CD4-positive, alpha-beta memory T cell (primary cell): ENCODE results near the gene HSD17B3. TPM values are rescaled to one million over a fixed set of nuclear protein-coding genes. Genes with fewer than 3 reads are reported as not detected.

Experiments used
- CTCF ChIA-PET: fragments of 350-600 bp; sonication (Branson Sonifier 250); formaldehyde crosslinking; loops from one replicate; lab custom pipeline; 2021; ENCODE audit warnings: inconsistent platforms; ENCODE audit not compliant: partially characterized antibody; lab: Charles Lee
- POLR2A ChIA-PET: fragments of 350-600 bp; sonication (Branson Sonifier 250); formaldehyde crosslinking; loops from one replicate; lab custom pipeline; 2021; ENCODE audit not compliant: partially characterized antibody; lab: Charles Lee
- DNase-seq, 5 donors: peaks; one replicate each; pipeline versions ENCODE4 v3.0.0 to v3.0.0-alpha.2; 2020 to 2022; ENCODE audit warnings: mixed read lengths in 1 of 5
- H3K27ac ChIP-seq: one replicate; pipeline ENCODE4 v1.7.0; 2013; ENCODE audit warnings: low read depth, low read length
- H3K27me3 ChIP-seq: 2 replicates; pipeline ENCODE4 v1.7.0; 2013; ENCODE audit warnings: mild to moderate bottlenecking, low read length, moderate library complexity; ENCODE audit not compliant: insufficient read depth
- H3K36me3 ChIP-seq: 2 replicates; pipeline ENCODE4 v1.7.0; 2013; ENCODE audit warnings: mild to moderate bottlenecking, low read length, moderate library complexity; ENCODE audit not compliant: insufficient read depth
- H3K4me1 ChIP-seq: 2 replicates; pipeline ENCODE4 v1.7.0; 2013; ENCODE audit warnings: mild to moderate bottlenecking, low read length, moderate library complexity; ENCODE audit not compliant: insufficient read depth
- H3K4me3 ChIP-seq, 2 donors: one replicate each; pipeline ENCODE4 v1.7.0; 2013; ENCODE audit warnings: low read length in 2 of 2, mild to moderate bottlenecking in 1 of 2
- H3K9me3 ChIP-seq, 2 donors: one replicate each; pipeline ENCODE4 v1.7.0; 2013; ENCODE audit warnings: low read length in 2 of 2, control low read depth in 1 of 2; ENCODE audit not compliant: control insufficient read depth in 1 of 2
- H3K27ac Mint-ChIP-seq, 7 donors: one replicate each; pipeline ENCODE4 v1.8.0; 2020 to 2021; ENCODE audit warnings: mixed read lengths in 7 of 7, mild to moderate bottlenecking in 6 of 7, inconsistent platforms in 3 of 7, moderate library complexity in 3 of 7
- H3K27me3 Mint-ChIP-seq, 2 donors: one replicate each; pipeline ENCODE4 v1.8.0; 2020 to 2021; ENCODE audit warnings: mixed read lengths in 2 of 2
- H3K36me3 Mint-ChIP-seq, 2 donors: one replicate each; pipeline ENCODE4 v1.8.0; 2020 to 2021; ENCODE audit warnings: mixed read lengths in 2 of 2, inconsistent platforms in 1 of 2, mild to moderate bottlenecking in 1 of 2
- H3K4me1 Mint-ChIP-seq, 4 donors: one replicate each; pipeline ENCODE4 v1.8.0; 2020 to 2021; ENCODE audit warnings: mixed read lengths in 4 of 4, mild to moderate bottlenecking in 1 of 4
- H3K4me3 Mint-ChIP-seq, 8 donors: one replicate each; pipeline ENCODE4 v1.8.0; 2020 to 2021; ENCODE audit warnings: mixed read lengths in 8 of 8, mild to moderate bottlenecking in 7 of 8, moderate library complexity in 6 of 8, inconsistent platforms in 3 of 8
- H3K9me3 Mint-ChIP-seq, 8 donors: one replicate each; pipeline ENCODE4 v1.8.0; 2020 to 2021; ENCODE audit warnings: mixed read lengths in 8 of 8, mild to moderate bottlenecking in 5 of 8, inconsistent platforms in 3 of 8, moderate library complexity in 1 of 8
- intact Hi-C: fragments of 100-400 bp; cut with micrococcal nuclease; formaldehyde crosslinking; loops from one replicate; pipeline ENCODE4 v1.15.1; 2023
- polyA plus RNA-seq, 2 donors: library from polyadenylated mRNA; unstranded; fragments of 300-500 nt; fragmentation: Illumina TruSeq; gene quantifications; one replicate each; pipeline ENCODE4 v1.2.3, GENCODE V29; 2021
- total RNA-seq, 2 experiments: library from RNA; stranded (reverse); gene quantifications; one replicate each; pipeline ENCODE4 v1.2.3, GENCODE V29; 2021

HSD17B3 gene
- total and polyA plus RNA-seq, 4 experiments from 2014 or later = 1.8 to 2.1 TPM; not detected in 2

- no peaks in the 10 kb centered on the region for H3K4me1 ChIP-seq
- Mint-ChIP-seq H3K4me1 (peaks cover 0 to 1% (median under 1%) of the 10 kb centered on the region in 4 donors), H3K4me3 (no peak overlapping the region), H3K9me3 (peaks cover 0 to 4% (median 0%) of the 10 kb centered on the region in 8 donors), H3K36me3 (no peaks in the 10 kb centered on the region), H3K27me3 (peaks cover 26 to 33% of the 10 kb centered on the region in 2 donors), H3K27ac (no peak overlapping the region)
- no peaks in the 10 kb centered on the region for H3K36me3 ChIP-seq
- H3K27me3 ChIP-seq = no peaks in the 10 kb centered on the region
- intact Hi-C loops = no loop called here
- CTCF ChIA-PET = interaction anchor here (0.7 to 3.5 kb wide), 3 partner anchors 13 to 292 kb away, joined by 4 to 27 read pairs (median 4); no protein-coding TSS in a partner anchor
- H3K27ac ChIP-seq = no peak overlapping the region
- DNase-seq = no peak
- POLR2A ChIA-PET = no interaction called here
- no peak overlapping the region for H3K4me3 ChIP-seq
- no peaks in the 10 kb centered on the region for H3K9me3 ChIP-seq
Observed at GRCh38 chr9:96230002-96230401, 72.0 kb downstream of the HSD17B3 start.

- H3K36me3 ChIP-seq = no peaks in the 10 kb centered on the region
- peaks cover 9% of the 10 kb centered on the region for H3K4me1 ChIP-seq
- no peak overlapping the region for H3K27ac ChIP-seq
- H3K4me3 ChIP-seq = no peak overlapping the region
- H3K9me3 ChIP-seq = no peaks in the 10 kb centered on the region
- ChIA-PET CTCF (no interaction called here), POLR2A (no interaction called here)
- H3K36me3 Mint-ChIP-seq = no peaks in the 10 kb centered on the region
- H3K27ac Mint-ChIP-seq = no peak overlapping the region
- DNase-seq = no peak
- H3K4me1 Mint-ChIP-seq = peaks cover 3 to 18% (median 6%) of the 10 kb centered on the region in 4 donors
- peak overlapping the region in 1 of 8 donors; percentile 16 for H3K4me3 Mint-ChIP-seq
- H3K9me3 Mint-ChIP-seq = peaks cover 0 to 12% (median 9%) of the 10 kb centered on the region in 8 donors
- peaks cover 28 to 36% of the 10 kb centered on the region in 2 donors for H3K27me3 Mint-ChIP-seq
- intact Hi-C loops = no loop called here
- H3K27me3 ChIP-seq = peaks cover 10% of the 10 kb centered on the region
Observed at GRCh38 chr9:96222132-96222531, 79.8 kb downstream of the HSD17B3 start.

GRCh38 chr9:96219900-96220257, 82.1 kb downstream of the HSD17B3 start:
- DNase-seq = no peak
- Mint-ChIP-seq H3K4me3 (peak overlapping the region in 4 of 8 donors; percentile 13 to 77 (median 26)), H3K9me3 (peaks cover 0 to 12% (median 9%) of the 10 kb centered on the region in 8 donors), H3K27me3 (peaks cover 30 to 36% of the 10 kb centered on the region in 2 donors), H3K4me1 (peaks cover 3 to 18% (median 6%) of the 10 kb centered on the region in 4 donors), H3K36me3 (no peaks in the 10 kb centered on the region), H3K27ac (no peak overlapping the region)
- intact Hi-C loops = loop anchor here (2.0 kb wide), 1 partner anchor 841 kb away; no protein-coding TSS in a partner anchor
- ChIA-PET CTCF (interaction anchor here (0.6 to 4.8 kb wide), 4 partner anchors 11 to 838 kb away, joined by 3 to 38 read pairs (median 8); no protein-coding TSS in a partner anchor), POLR2A (no interaction called here)
- Histone ChIP-seq H3K4me3 (no peak overlapping the region), H3K27me3 (peaks cover 10% of the 10 kb centered on the region), H3K36me3 (no peaks in the 10 kb centered on the region), H3K9me3 (no peaks in the 10 kb centered on the region), H3K27ac (no peak overlapping the region), H3K4me1 (peaks cover 9% of the 10 kb centered on the region)

DNA sequence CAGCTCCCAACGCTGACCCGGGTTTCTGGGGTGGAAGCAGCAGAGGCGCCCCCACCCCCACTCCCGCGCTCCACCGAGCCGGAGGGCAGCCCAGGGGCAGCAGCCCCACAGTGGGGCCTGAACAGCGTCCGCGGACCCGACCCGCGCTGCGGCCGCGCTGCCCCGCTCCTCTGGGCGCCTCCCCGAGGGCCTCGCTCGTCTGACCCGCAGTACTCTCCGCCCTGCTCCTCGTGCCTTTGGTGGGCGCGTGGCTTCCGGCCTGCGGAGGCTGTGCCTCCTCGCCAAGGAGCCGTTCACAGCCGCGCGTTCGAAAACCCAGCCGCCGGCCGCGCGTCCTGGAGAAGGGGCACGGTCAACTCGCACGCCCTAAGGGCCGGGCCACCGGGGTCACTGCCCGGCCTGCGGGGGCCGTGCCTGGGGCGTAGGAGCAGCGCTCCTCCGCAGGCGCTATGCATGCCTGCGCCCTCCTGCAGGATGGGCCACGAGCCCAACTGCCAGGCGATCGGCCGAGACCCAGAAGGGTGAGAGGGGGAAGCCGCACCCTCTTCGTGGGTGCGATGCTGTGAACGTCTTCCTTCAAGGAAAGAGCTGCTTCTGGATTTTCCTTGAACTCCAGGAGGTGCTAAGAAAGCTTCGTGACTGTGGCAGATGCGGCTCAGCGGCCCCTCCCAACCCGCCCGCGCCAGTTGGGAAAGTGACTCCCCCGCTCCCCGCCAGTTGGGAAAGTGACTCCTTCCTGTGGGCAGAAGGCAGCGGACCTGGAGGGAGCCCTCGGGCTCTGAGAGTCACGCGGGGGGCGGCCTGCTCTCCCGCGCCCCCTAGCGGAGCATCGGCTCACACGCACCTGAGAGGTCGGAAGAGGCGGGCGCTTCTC, 82.7 kb downstream of the HSD17B3 start:
- CTCF ChIA-PET = interaction anchor here (0.7 to 4.8 kb wide), 6 partner anchors 9 to 1082 kb away, joined by 3 to 38 read pairs (median 11); no protein-coding TSS in a partner anchor
- no peaks in the 10 kb centered on the region for H3K9me3 ChIP-seq
- H3K4me1 Mint-ChIP-seq = peaks cover 3 to 18% (median 6%) of the 10 kb centered on the region in 4 donors
- intact Hi-C loops = loop anchor here (2.0 kb wide), 1 partner anchor 840 kb away; no protein-coding TSS in a partner anchor
- peak overlapping the region in 5 of 8 donors; percentile 13 to 77 (median 57) for H3K4me3 Mint-ChIP-seq
- peaks cover 10% of the 10 kb centered on the region for H3K27me3 ChIP-seq
- H3K27ac Mint-ChIP-seq = no peak overlapping the region
- no peaks in the 10 kb centered on the region for H3K36me3 ChIP-seq
- peaks cover 9% of the 10 kb centered on the region for H3K4me1 ChIP-seq
- peak in 3 of 5 donors; percentile 28 to 31 (median 29) for DNase-seq
- H3K27me3 Mint-ChIP-seq = peaks cover 30 to 38% of the 10 kb centered on the region in 2 donors
- no peak overlapping the region for H3K4me3 ChIP-seq
- peaks cover 0 to 9% (median 6%) of the 10 kb centered on the region in 8 donors for H3K9me3 Mint-ChIP-seq
- no peak overlapping the region for H3K27ac ChIP-seq
- no peaks in the 10 kb centered on the region for H3K36me3 Mint-ChIP-seq
- POLR2A ChIA-PET = no interaction called here

DNA sequence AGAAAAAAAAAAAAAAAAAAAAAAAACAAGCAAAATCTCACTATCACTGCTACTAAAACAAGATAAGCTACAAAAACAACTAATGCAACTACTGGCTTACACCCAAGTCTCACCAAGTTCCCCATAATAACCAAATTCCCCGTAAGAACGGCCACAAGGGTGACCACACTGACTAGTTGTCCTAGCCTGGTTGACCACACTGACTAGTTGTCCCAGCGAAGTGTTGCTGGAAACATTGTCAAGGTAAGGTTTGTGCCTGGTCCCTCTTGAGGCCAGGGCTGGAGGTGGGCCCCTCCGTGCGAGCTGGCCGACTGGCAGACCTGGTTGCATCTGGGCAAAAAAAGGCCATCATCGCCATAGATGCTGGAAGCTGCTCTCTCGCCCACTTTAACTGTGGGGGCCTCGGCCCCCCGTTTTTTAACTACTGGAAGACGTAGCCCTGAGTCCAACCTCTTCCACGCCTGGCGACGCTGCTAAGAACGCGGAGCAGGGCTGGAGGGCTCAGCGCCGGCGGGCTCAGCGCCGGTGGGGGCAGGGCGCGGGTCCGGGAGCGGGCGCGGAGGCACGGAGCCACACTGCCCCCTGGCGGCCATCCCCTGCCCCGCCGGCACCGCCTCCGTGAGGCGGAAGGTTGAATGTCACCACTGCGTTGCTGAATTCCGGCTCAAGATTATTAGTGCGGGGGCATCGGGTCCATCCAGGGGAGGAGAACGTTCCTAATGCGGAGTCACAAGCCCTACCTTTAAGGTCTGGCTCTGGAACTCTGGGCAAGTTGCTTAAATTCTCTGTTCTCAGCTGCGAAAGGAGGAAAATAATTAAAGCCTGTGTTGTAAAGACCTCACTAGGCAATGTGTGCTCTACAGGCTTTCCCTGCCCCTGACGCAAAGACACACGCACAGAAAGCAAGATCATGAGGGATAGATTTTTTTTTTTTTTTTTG, 84.0 kb downstream of the HSD17B3 start:
- CTCF ChIA-PET = interaction anchor here (0.6 to 4.8 kb wide), 24 partner anchors 9 to 1537 kb away, joined by 3 to 38 read pairs (median 4); no protein-coding TSS in a partner anchor
- peaks cover 3 to 18% (median 6%) of the 10 kb centered on the region in 4 donors for H3K4me1 Mint-ChIP-seq
- Histone ChIP-seq H3K36me3 (no peaks in the 10 kb centered on the region), H3K9me3 (no peaks in the 10 kb centered on the region), H3K4me1 (peaks cover 9% of the 10 kb centered on the region), H3K4me3 (peak overlapping the region in 1 of 2 donors; percentile 14), H3K27me3 (peaks cover 10% of the 10 kb centered on the region), H3K27ac (no peak overlapping the region)
- intact Hi-C loops = loop anchor here (1.0 to 2.0 kb wide), 2 partner anchors 839 to 1537 kb away; no protein-coding TSS in a partner anchor
- no peaks in the 10 kb centered on the region for H3K36me3 Mint-ChIP-seq
- peaks cover 0 to 2% (median 0%) of the 10 kb centered on the region in 8 donors for H3K9me3 Mint-ChIP-seq
- peak in 4 of 5 donors; percentile 62 to 65 (median 64) for DNase-seq
- peak overlapping the region; percentile 59 to 89 (median 74) for H3K4me3 Mint-ChIP-seq
- H3K27ac Mint-ChIP-seq = peak overlapping the region in 2 of 7 donors; percentile 53 to 81
- POLR2A ChIA-PET = no interaction called here
- peaks cover 28 to 39% of the 10 kb centered on the region in 2 donors for H3K27me3 Mint-ChIP-seq

DNA sequence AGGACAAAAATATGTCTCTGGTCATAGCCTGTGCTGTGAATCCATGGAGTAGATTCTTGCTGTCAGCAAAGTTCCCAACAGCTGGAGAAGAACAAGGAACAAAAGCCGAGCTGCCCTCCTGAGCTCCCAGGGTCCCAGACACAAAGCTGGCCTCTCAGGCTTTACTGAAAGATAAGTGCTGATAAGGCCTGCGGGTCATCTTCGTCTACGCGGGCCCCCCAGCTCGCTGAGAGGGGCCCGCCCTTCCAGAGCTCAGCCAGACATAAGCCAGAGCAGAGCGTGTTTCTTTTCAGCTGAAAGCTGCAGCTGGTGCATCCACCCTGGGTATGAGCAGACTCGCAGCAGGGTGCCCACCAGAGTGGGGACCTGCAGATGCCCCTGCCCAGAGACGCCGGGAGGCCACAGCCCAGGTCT, 84.7 kb downstream of the HSD17B3 start:
- H3K4me1 Mint-ChIP-seq = peaks cover 3 to 18% (median 6%) of the 10 kb centered on the region in 4 donors
- no peaks in the 10 kb centered on the region for H3K36me3 Mint-ChIP-seq
- peak overlapping the region in 1 of 7 donors; percentile 41 for H3K27ac Mint-ChIP-seq
- CTCF ChIA-PET = interaction anchor here (0.6 to 4.8 kb wide), 21 partner anchors 8 to 1536 kb away, joined by 3 to 38 read pairs (median 4); no protein-coding TSS in a partner anchor
- no peak for DNase-seq
- no peaks in the 10 kb centered on the region for H3K36me3 ChIP-seq
- peak overlapping the region in 4 of 8 donors; percentile 43 to 73 (median 54) for H3K4me3 Mint-ChIP-seq
- peaks cover 10% of the 10 kb centered on the region for H3K27me3 ChIP-seq
- peaks cover 30 to 37% of the 10 kb centered on the region in 2 donors for H3K27me3 Mint-ChIP-seq
- POLR2A ChIA-PET = no interaction called here
- no peaks in the 10 kb centered on the region for H3K9me3 ChIP-seq
- no peak overlapping the region for H3K4me3 ChIP-seq
- no peak overlapping the region for H3K27ac ChIP-seq
- intact Hi-C loops = no loop called here
- H3K4me1 ChIP-seq = peaks cover 9% of the 10 kb centered on the region
- peaks cover 0 to 2% (median 0%) of the 10 kb centered on the region in 8 donors for H3K9me3 Mint-ChIP-seq
